ENCODE data around the gene RSAD1.

Gene RSAD1

GRCh38 chr17:50527155-50527762 is 48.6 kb downstream of the RSAD1 start:
- TF ChIP-seq CTCF (IDR thresholded peaks at IDR 0.05; ENCODE audit: low read depth, low read length, missing control alignments) = no peak
- no peak for DNase-seq (ENCODE audit: low read depth)
- H3K4me3 ChIP-seq (ENCODE audit: low read depth, low read length) = no peak overlapping the region

- H3K4me3 ChIP-seq (ENCODE audit: low read depth, low read length) = no peak overlapping the region
- TF ChIP-seq CTCF (IDR thresholded peaks at IDR 0.05; ENCODE audit: low read depth, low read length, missing control alignments) = no peak
- no peak for DNase-seq (ENCODE audit: low read depth)
Observed at GRCh38 chr17:50527949-50528474, 49.4 kb downstream of the RSAD1 start.

- no peak for TF ChIP-seq CTCF (IDR thresholded peaks at IDR 0.05; ENCODE audit: low read depth, low read length, missing control alignments)
- H3K4me3 ChIP-seq (ENCODE audit: low read depth, low read length) = no peak overlapping the region
- no peak for DNase-seq (ENCODE audit: low read depth)
Observed at GRCh38 chr17:50529849-50530248, 51.2 kb downstream of the RSAD1 start.

- DNase-seq (ENCODE audit: low read depth) = no peak
- H3K4me3 ChIP-seq (ENCODE audit: low read depth, low read length) = no peak overlapping the region
- no peak for TF ChIP-seq CTCF (IDR thresholded peaks at IDR 0.05; ENCODE audit: low read depth, low read length, missing control alignments)
Observed at GRCh38 chr17:50531428-50532025, 52.9 kb downstream of the RSAD1 start.

DNA sequence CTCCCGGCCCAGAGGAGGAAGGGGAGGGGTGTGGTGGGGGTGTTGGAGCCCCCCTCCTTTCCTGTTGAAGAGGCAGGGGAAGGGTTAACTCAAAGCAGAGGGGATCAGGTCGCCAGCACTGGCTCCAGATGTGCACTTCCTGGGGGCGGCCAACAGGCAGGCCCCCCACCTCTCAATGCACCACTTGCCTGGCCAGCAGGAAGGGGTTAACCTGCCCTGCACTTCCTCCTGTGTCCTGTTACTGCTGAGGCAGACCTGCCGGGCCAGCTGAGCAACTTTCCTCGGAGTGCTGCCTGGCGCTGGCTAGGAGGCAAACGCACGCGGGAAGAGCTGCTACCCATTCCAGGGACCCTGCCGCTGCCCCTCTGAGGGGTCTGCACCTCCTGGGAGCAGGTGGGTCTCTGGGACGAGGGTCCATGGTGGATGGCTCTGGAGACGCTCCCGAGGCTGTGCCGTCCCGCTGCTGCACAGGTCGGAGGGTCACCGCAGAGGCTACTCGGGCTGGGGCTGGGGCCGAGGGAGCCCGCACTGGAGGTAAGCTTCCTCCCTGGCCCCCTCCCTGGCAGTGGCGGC is 53.9 kb downstream of the RSAD1 start, which contains the start of gene EPN3:
EPN3 (plus strand) TSS at position 284 of the 573 bp plus-strand sequence. CDS start 3,822 bp downstream, outside the sequence.
- TF ChIP-seq CTCF (IDR thresholded peaks at IDR 0.05; ENCODE audit: low read depth, low read length, missing control alignments) = no peak
- no peak for DNase-seq (ENCODE audit: low read depth)
- no peak within 1 kb of the TSS for H3K4me3 ChIP-seq (ENCODE audit: low read depth, low read length)

GRCh38 chr17:50533185-50533584 is 54.5 kb downstream of the RSAD1 start:
- no peak overlapping the region for H3K4me3 ChIP-seq (ENCODE audit: low read depth, low read length)
- no peak for TF ChIP-seq CTCF (IDR thresholded peaks at IDR 0.05; ENCODE audit: low read depth, low read length, missing control alignments)
- no peak for DNase-seq (ENCODE audit: low read depth)

Data from GM12864 (cell line).